Nephron progenitor cell (in vitro differentiated cells): ENCODE results near the gene DICER1.
A peak's percentile ranks its signal among the peaks of the same experiment; 100 is the strongest.

Experiments
- DNase-seq: peaks from one replicate; pipeline ENCODE4 v3.0.0; 2021
- H3K27ac Mint-ChIP-seq: 2 replicates; pipeline ENCODE4 v1.8.0; 2021; ENCODE audit warnings: mild to moderate bottlenecking, moderate library complexity, mixed read lengths
- H3K27me3 Mint-ChIP-seq: 2 replicates; pipeline ENCODE4 v1.8.0; 2021; ENCODE audit warnings: mild to moderate bottlenecking, low read depth, mixed read lengths; ENCODE audit not compliant: poor library complexity
- H3K36me3 Mint-ChIP-seq: 2 replicates; pipeline ENCODE4 v1.8.0; 2021; ENCODE audit warnings: low read depth, mixed read lengths
- H3K4me1 Mint-ChIP-seq: 2 replicates; pipeline ENCODE4 v1.8.0; 2021; ENCODE audit warnings: mixed read lengths
- H3K4me3 Mint-ChIP-seq: 2 replicates; pipeline ENCODE4 v1.8.0; 2021; ENCODE audit warnings: mild to moderate bottlenecking, moderate library complexity, mixed read lengths
- H3K9me3 Mint-ChIP-seq: 2 replicates; pipeline ENCODE4 v1.8.0; 2021; ENCODE audit warnings: mild to moderate bottlenecking, moderate library complexity, mixed read lengths
- CTCF ChIP-seq: fragments of 200-600 bp; sonication (generic); IDR thresholded peaks from 2 replicates; pipeline ENCODE4 v1.5.0; 2021; ENCODE audit warnings: antibody characterized with exemption

The DICER1 gene

GRCh38 chr14:95130549-95130948 lies 26.8 kb downstream of the DICER1 start:
- no peaks in the 10 kb centered on the region for H3K27me3 Mint-ChIP-seq
- DNase-seq: no peak
- H3K9me3 Mint-ChIP-seq: no peaks in the 10 kb centered on the region
- no peak overlapping the region for H3K4me3 Mint-ChIP-seq
- H3K4me1 Mint-ChIP-seq: peaks cover 41% of the 10 kb centered on the region
- H3K36me3 Mint-ChIP-seq: peaks cover 62% of the 10 kb centered on the region
- no peak overlapping the region for H3K27ac Mint-ChIP-seq
- no peak for TF ChIP-seq CTCF

DNA sequence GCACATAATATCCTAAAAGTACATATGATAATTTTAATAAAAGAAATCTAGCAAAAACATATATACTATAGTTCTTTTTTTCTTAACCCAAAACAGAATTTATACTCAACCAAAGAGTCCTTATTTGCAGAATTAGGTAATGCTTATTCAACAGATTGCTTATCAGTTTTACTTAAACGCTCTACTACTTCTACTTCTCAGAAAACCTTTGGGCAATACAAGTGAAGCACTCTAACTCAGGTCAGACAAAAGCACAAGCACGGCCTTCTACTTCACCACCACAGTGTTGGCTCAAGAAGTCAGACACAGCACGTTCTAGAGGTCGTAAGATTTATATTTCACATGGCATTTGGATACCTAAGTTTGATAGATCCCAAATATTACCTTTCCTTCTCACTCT lies 29.2 kb downstream of the DICER1 start:
- no peak overlapping the region for H3K27ac Mint-ChIP-seq
- DNase-seq: no peak
- no peaks in the 10 kb centered on the region for H3K27me3 Mint-ChIP-seq
- no peak for TF ChIP-seq CTCF
- H3K4me3 Mint-ChIP-seq: no peak overlapping the region
- H3K9me3 Mint-ChIP-seq: no peaks in the 10 kb centered on the region
- peaks cover 74% of the 10 kb centered on the region for H3K36me3 Mint-ChIP-seq
- peaks cover 49% of the 10 kb centered on the region for H3K4me1 Mint-ChIP-seq

DNA sequence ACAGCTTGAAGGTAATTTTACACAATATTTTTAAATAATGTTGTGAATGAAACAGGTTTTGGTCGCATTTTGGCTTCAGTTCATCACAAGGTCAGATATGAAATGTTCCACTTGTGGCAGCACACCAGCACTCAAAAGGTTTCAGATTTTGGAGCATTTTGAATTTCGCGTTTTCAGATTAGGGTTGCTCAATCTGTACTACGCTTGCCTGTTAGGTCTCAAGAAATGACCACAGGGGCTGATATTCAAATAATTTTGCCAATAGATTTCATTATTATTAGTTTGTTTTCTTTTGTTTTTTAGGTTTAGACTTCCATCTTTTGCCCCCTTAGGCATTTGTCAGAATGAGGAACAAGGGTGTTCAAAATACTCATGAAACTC lies 29.8 kb downstream of the DICER1 start:
- peaks cover 74% of the 10 kb centered on the region for H3K36me3 Mint-ChIP-seq
- peaks cover 54% of the 10 kb centered on the region for H3K4me1 Mint-ChIP-seq
- no peak for DNase-seq
- H3K27me3 Mint-ChIP-seq: no peaks in the 10 kb centered on the region
- H3K27ac Mint-ChIP-seq: no peak overlapping the region
- TF ChIP-seq CTCF: no peak
- H3K4me3 Mint-ChIP-seq: no peak overlapping the region
- H3K9me3 Mint-ChIP-seq: no peaks in the 10 kb centered on the region

- Mint-ChIP-seq H3K9me3 (no peaks in the 10 kb centered on the region), H3K4me3 (no peak overlapping the region), H3K36me3 (peaks cover 72% of the 10 kb centered on the region), H3K27me3 (no peaks in the 10 kb centered on the region), H3K4me1 (peaks cover 59% of the 10 kb centered on the region), H3K27ac (peak overlapping the region; percentile 34)
- no peak for TF ChIP-seq CTCF
- no peak for DNase-seq
These were observed 30.3 kb downstream of the DICER1 start for GRCh38 chr14:95126906-95127530.

DNA sequence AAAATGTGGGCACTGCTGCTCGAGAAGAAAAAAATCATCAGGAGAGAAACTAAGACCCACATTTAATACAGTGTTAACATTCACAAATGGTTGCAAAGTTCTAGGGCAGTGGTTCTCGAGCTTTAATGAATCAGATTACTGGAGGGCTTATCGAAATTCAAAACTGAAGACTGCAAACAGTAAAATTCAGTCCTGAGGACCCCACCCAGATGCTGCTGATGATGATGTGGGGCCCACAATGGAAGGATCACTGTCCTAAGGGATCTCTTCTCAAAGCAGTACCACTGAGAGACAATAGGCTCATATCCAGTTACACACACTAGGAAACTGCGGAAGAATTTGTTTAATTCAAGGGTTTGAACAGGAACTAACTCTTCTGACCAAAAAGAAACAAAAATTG lies 31.4 kb downstream of the DICER1 start:
- no peak for DNase-seq
- peaks cover 65% of the 10 kb centered on the region for H3K36me3 Mint-ChIP-seq
- H3K9me3 Mint-ChIP-seq: no peaks in the 10 kb centered on the region
- no peaks in the 10 kb centered on the region for H3K27me3 Mint-ChIP-seq
- no peak overlapping the region for H3K4me3 Mint-ChIP-seq
- TF ChIP-seq CTCF: no peak
- H3K4me1 Mint-ChIP-seq: peaks cover 61% of the 10 kb centered on the region
- peak overlapping the region; percentile 89 for H3K27ac Mint-ChIP-seq

DNA sequence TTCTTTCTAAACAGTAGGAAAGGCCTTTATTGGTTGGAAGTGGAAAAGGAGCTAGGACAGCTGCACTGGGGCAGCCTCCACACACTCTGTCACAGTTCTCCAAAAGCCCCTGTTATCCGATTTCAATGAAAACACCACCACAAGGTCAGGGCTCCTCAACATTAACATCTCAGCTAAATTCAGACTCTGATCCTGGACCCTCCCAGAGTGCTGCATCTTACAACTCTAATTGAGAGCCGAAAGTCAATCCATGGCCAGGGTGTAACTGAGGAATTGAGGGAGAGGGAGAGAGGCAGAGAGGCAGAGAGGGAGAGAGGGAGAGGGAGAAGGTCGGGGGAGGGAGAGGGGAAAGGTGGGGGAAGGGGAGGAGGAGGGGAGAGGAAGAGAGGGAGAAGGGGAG lies 32.1 kb downstream of the DICER1 start:
- TF ChIP-seq CTCF: no peak
- peaks cover 66% of the 10 kb centered on the region for H3K36me3 Mint-ChIP-seq
- no peak for DNase-seq
- peak overlapping the region; percentile 96 for H3K27ac Mint-ChIP-seq
- no peaks in the 10 kb centered on the region for H3K27me3 Mint-ChIP-seq
- no peaks in the 10 kb centered on the region for H3K9me3 Mint-ChIP-seq
- peak overlapping the region; percentile 67 for H3K4me3 Mint-ChIP-seq
- H3K4me1 Mint-ChIP-seq: peaks cover 61% of the 10 kb centered on the region
